HepG2 (cell line): ENCODE results near the gene ATP9A. TPM values are rescaled to one million over a fixed set of nuclear protein-coding genes. Genes with fewer than 3 reads are reported as not detected.

Source experiments
- AGO1 ChIP-seq: fragments of 200-400 bp; formaldehyde crosslinking; IDR thresholded peaks from 2 replicates; pipeline ENCODE4 v1.6.1; 2017; ENCODE audit warnings: mild to moderate bottlenecking, low read depth, low read length, moderate library complexity; ENCODE audit not compliant: poor library complexity, severe bottlenecking
- AHR ChIP-seq: IDR thresholded peaks from 2 replicates; pipeline ENCODE4 v1.6.1; 2018; ENCODE audit warnings: missing genetic modification reagents, missing compliant biosample characterization
- ARNTL ChIP-seq: sonication (generic); formaldehyde crosslinking; IDR thresholded peaks from 2 replicates; pipeline ENCODE4 v1.4.0; 2020; ENCODE audit warnings: mild to moderate bottlenecking, missing genetic modification reagents
- BHLHE40 ChIP-seq: IDR thresholded peaks from 2 replicates; pipeline ENCODE4 v1.6.1; 2011; ENCODE audit warnings: low read length, improper control_type of control experiment
- FLYWCH1 ChIP-seq: sonication (generic); formaldehyde crosslinking; IDR thresholded peaks from 2 replicates; pipeline ENCODE4 v1.8.1; 2023; ENCODE audit warnings: mild to moderate bottlenecking, missing genetic modification reagents
- HHEX ChIP-seq: IDR thresholded peaks from 2 replicates; pipeline ENCODE4 v1.6.1; 2016; ENCODE audit warnings: control low read depth
- KMT2A ChIP-seq: sonication (generic); formaldehyde crosslinking; IDR thresholded peaks from 2 replicates; pipeline ENCODE4 v1.4.0; 2020; ENCODE audit warnings: missing genetic modification reagents
- KMT2B ChIP-seq: IDR thresholded peaks from 2 replicates; pipeline ENCODE4 v1.6.1; 2016; ENCODE audit warnings: missing genetic modification reagents, missing compliant biosample characterization
- MED8 ChIP-seq: sonication (generic); formaldehyde crosslinking; IDR thresholded peaks from 2 replicates; pipeline ENCODE4 v1.8.1; 2023; ENCODE audit warnings: mild to moderate bottlenecking, missing genetic modification reagents; ENCODE audit not compliant: insufficient replicate concordance
- MIER3 ChIP-seq: IDR thresholded peaks from 2 replicates; pipeline ENCODE4 v1.6.1; 2016; ENCODE audit warnings: missing compliant biosample characterization, borderline replicate concordance
- NAIF1 ChIP-seq: sonication (generic); formaldehyde crosslinking; IDR thresholded peaks from 2 replicates; pipeline ENCODE4 v1.5.0; 2020; ENCODE audit warnings: mild to moderate bottlenecking, missing genetic modification reagents, borderline replicate concordance
- SMC3 ChIP-seq: IDR thresholded peaks from 2 replicates; pipeline ENCODE4 v1.6.1; 2011; ENCODE audit warnings: low read length, improper control_type of control experiment
- SP1 ChIP-seq, 2 experiments: fragments of 450-650 bp in 1 of 2; sonication (generic) in 1 of 2; formaldehyde crosslinking in 1 of 2; IDR thresholded peaks; 2 replicates each; pipeline versions ENCODE4 v1.4.0 to v1.6.1; 2016 to 2020; ENCODE audit warnings: missing genetic modification reagents in 1 of 2
- TEAD2 ChIP-seq: sonication (generic); formaldehyde crosslinking; IDR thresholded peaks from 2 replicates; pipeline ENCODE4 v1.9.0; 2021; ENCODE audit warnings: missing genetic modification reagents
- ZNF253 ChIP-seq: sonication (generic); formaldehyde crosslinking; IDR thresholded peaks from 2 replicates; pipeline ENCODE4 v1.8.0; 2022; ENCODE audit warnings: mild to moderate bottlenecking, missing genetic modification reagents, borderline replicate concordance
- ZNF256 ChIP-seq: sonication (generic); formaldehyde crosslinking; conservative IDR thresholded peaks from 2 replicates; pipeline ENCODE4 v1.4.0; 2020; ENCODE audit warnings: missing genetic modification reagents
- ZNF441 ChIP-seq: sonication (generic); formaldehyde crosslinking; IDR thresholded peaks from 2 replicates; pipeline ENCODE4 v1.7.0; 2021; ENCODE audit warnings: missing genetic modification reagents, borderline replicate concordance
- ZNF746 ChIP-seq: sonication (generic); formaldehyde crosslinking; IDR thresholded peaks from 2 replicates; pipeline ENCODE4 v1.8.0; 2022; ENCODE audit warnings: mild to moderate bottlenecking, missing genetic modification reagents
- ZNF850 ChIP-seq: sonication (generic); formaldehyde crosslinking; conservative IDR thresholded peaks from 2 replicates; pipeline ENCODE4 v1.9.0; 2021; ENCODE audit warnings: mild to moderate bottlenecking, missing genetic modification reagents
- ZSCAN29 ChIP-seq: sonication (generic); formaldehyde crosslinking; conservative IDR thresholded peaks from 2 replicates; pipeline ENCODE4 v1.4.0; 2020; ENCODE audit warnings: mild to moderate bottlenecking, missing genetic modification reagents
- polyA plus RNA-seq, 8 experiments: library from polyadenylated mRNA; depleted of rRNA in 3 of 8; stranded (reverse) in 7 of 8; unstranded in 1 of 8; fragments of >200 nt; fragmentation: Illumina TruSeq in 4 of 8; extraction: Trizol in 4 of 8; gene quantifications; 2 replicates each; pipeline versions ENCODE4 v1.2.1 to v1.2.3, GENCODE V29; 2011 to 2016; ENCODE audit warnings: low read depth in 4 of 8, missing spikeins in 1 of 8, mixed read lengths in 1 of 8; ENCODE audit not compliant: insufficient read depth in 1 of 8
- total RNA-seq, 5 experiments: library from RNA; depleted of rRNA; stranded (reverse); fragments of >200 nt; fragmentation: Illumina TruSeq; extraction: Trizol; gene quantifications; 2 replicates each; pipeline ENCODE4 v1.2.3, GENCODE V29; 2016; ENCODE audit warnings: low read depth in 1 of 5
- TF ChIP-seq, protein P1 (sequence below): IDR thresholded peaks from 2 replicates; pipeline ENCODE4 v1.6.1; 2016; ENCODE audit warnings: missing compliant biosample characterization, missing genetic modification reagents, borderline replicate concordance
- TF ChIP-seq, protein P2 (sequence below): IDR thresholded peaks from 2 replicates; pipeline ENCODE4 v1.6.1; 2016; ENCODE audit warnings: low read depth
- TF ChIP-seq, protein P3 (sequence below): sonication (generic); formaldehyde crosslinking; IDR thresholded peaks from 2 replicates; pipeline ENCODE4 v1.4.0; 2020; ENCODE audit warnings: missing genetic modification reagents
- TF ChIP-seq, protein P4 (sequence below): IDR thresholded peaks from 2 replicates; pipeline ENCODE4 v1.6.1; 2016; ENCODE audit warnings: missing genetic modification reagents, missing compliant biosample characterization
- TF ChIP-seq, protein P5 (sequence below): IDR thresholded peaks from 2 replicates; pipeline ENCODE4 v1.6.1; 2012; ENCODE audit warnings: low read depth, low read length, improper control_type of control experiment

ATP9A gene
- total and polyA plus RNA-seq, 2 of the 13 experiments (the other 11 are each of a cell fraction or from before 2014, with no cell fraction given), result 11.8 to 18.5 TPM

DNA sequence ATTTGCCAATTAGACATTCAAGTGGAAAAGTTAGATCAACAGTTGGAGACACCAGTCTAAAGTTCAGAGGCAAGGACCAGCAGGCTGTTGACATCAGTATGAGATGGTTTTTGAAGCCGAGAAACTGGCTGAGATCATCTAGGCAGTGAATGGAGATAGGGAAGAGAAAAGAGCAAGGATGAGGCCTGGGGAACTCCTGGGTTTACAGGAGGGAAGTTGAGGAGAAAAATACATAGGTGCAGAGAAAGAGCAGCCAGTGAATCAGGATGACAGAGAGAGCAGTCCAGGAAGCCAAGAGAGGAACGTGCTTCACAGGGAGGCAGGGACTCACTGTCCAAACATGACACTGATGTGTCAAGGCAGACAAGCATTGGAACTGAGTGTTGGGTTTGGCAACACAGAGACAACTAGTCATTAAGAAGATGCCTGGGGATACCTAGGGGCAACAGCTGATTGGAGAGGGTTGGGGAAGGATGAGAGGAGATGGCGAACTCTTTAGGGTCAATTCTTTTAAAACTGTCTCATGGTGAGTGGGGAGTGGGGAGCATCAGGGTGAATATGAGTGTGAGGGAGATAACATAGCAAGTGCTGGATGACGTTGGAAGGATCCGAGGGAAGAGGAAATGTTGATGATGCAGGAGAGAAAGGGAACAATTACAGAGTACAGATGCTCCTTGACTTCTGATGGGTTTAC lies 47.3 kb upstream of the ATP9A start (continued):
- TF ChIP-seq, protein P1, sequence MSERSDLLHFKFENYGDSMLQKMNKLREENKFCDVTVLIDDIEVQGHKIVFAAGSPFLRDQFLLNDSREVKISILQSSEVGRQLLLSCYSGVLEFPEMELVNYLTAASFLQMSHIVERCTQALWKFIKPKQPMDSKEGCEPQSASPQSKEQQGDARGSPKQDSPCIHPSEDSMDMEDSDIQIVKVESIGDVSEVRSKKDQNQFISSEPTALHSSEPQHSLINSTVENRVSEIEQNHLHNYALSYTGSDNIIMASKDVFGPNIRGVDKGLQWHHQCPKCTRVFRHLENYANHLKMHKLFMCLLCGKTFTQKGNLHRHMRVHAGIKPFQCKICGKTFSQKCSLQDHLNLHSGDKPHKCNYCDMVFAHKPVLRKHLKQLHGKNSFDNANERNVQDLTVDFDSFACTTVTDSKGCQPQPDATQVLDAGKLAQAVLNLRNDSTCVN (CRISPR knock-in tag), result 0 out of 2 replicates have a peak, but pooled peaks have one; percentile 12
- no peak for TF ChIP-seq AHR (CRISPR knock-in tag)
- TF ChIP-seq, protein P2, sequence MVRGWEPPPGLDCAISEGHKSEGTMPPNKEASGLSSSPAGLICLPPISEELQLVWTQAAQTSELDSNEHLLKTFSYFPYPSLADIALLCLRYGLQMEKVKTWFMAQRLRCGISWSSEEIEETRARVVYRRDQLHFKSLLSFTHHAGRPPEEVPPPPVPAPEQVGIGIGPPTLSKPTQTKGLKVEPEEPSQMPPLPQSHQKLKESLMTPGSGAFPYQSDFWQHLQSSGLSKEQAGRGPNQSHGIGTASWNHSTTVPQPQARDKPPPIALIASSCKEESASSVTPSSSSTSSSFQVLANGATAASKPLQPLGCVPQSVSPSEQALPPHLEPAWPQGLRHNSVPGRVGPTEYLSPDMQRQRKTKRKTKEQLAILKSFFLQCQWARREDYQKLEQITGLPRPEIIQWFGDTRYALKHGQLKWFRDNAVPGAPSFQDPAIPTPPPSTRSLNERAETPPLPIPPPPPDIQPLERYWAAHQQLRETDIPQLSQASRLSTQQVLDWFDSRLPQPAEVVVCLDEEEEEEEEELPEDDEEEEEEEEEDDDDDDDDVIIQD, result no peak
- TF ChIP-seq ZNF441 (CRISPR knock-in tag), result no peak; the same call in 1 of the 2 replicates
- TF ChIP-seq ARNTL (CRISPR knock-in tag), result peak; percentile 74; the same call in 1 of the 2 replicates
- TF ChIP-seq, protein P3, sequence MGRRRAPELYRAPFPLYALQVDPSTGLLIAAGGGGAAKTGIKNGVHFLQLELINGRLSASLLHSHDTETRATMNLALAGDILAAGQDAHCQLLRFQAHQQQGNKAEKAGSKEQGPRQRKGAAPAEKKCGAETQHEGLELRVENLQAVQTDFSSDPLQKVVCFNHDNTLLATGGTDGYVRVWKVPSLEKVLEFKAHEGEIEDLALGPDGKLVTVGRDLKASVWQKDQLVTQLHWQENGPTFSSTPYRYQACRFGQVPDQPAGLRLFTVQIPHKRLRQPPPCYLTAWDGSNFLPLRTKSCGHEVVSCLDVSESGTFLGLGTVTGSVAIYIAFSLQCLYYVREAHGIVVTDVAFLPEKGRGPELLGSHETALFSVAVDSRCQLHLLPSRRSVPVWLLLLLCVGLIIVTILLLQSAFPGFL (CRISPR knock-in tag), result no peak
- TF ChIP-seq TEAD2 (CRISPR knock-in tag), result no peak
- no peak for TF ChIP-seq KMT2B
- TF ChIP-seq ZNF850, result no peak
- no peak for TF ChIP-seq AGO1
- TF ChIP-seq MIER3, result peak; percentile 30; the same call in 1 of the 2 replicates
- no peak for TF ChIP-seq NAIF1
- no peak for TF ChIP-seq MED8 (CRISPR knock-in tag)
- TF ChIP-seq, protein P4, sequence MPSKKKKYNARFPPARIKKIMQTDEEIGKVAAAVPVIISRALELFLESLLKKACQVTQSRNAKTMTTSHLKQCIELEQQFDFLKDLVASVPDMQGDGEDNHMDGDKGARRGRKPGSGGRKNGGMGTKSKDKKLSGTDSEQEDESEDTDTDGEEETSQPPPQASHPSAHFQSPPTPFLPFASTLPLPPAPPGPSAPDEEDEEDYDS, result peak; percentile 54; the same call in 1 of the 2 replicates
- TF ChIP-seq SP1 (IDR thresholded peaks at IDR 0.05), result no peak
- TF ChIP-seq SP1 (CRISPR knock-in tag; IDR thresholded peaks at IDR 0.05), result no peak
- TF ChIP-seq, protein P5, sequence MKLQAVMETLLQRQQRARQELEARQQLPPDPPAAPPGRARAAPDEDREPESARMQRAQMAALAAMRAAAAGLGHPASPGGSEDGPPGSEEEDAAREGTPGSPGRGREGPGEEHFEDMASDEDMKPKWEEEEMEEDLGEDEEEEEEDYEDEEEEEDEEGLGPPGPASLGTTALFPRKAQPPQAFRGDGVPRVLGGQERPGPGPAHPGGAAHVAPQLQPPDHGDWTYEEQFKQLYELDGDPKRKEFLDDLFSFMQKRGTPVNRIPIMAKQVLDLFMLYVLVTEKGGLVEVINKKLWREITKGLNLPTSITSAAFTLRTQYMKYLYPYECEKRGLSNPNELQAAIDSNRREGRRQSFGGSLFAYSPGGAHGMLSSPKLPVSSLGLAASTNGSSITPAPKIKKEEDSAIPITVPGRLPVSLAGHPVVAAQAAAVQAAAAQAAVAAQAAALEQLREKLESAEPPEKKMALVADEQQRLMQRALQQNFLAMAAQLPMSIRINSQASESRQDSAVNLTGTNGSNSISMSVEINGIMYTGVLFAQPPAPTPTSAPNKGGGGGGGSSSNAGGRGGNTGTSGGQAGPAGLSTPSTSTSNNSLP, result no peak
- no peak for TF ChIP-seq ZSCAN29 (CRISPR knock-in tag)
- peak; percentile 66; the same call in 1 of the 2 replicates for TF ChIP-seq BHLHE40
- no peak for TF ChIP-seq ZNF256 (CRISPR knock-in tag)
- no peak for TF ChIP-seq ZNF253 (CRISPR knock-in tag)
- TF ChIP-seq SMC3, result no peak
- no peak for TF ChIP-seq KMT2A (CRISPR knock-in tag)
- TF ChIP-seq ZNF746 (CRISPR knock-in tag), result no peak
- no peak for TF ChIP-seq FLYWCH1 (CRISPR knock-in tag)
- TF ChIP-seq HHEX (CRISPR knock-in tag), result no peak
